ENCODE data around the gene PLEKHA1. TPM values are rescaled to one million over a fixed set of nuclear protein-coding genes. Genes with fewer than 3 reads are reported as not detected.
A peak's percentile ranks its signal among the peaks of the same experiment; 100 is the strongest.

PLEKHA1 gene
- total and polyA plus RNA-seq, 2 of the 13 experiments (the other 11 are each of a cell fraction or from before 2014, with no cell fraction given), result 32.2 to 53.3 TPM

DNA sequence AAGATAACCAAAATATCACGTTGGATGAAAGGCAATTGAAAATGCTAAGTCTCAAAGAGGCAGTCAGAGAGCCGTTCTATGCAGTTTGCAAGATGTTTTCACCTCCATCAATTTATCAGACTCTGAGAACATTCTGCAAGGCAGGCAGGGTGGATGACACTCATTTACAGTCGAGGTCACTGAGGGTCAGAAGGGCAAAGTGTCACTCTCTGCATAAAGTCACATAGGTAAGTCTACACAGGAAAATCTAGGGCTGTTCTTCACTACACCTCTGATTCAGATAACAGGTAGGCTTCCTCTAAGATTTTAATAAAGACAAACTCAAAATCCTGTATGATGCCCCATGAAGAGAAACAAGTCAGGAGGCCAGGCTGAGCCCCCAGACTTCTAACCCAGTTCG lies 1.4 kb upstream of the PLEKHA1 start (continued):
- TF ChIP-seq, protein P1, sequence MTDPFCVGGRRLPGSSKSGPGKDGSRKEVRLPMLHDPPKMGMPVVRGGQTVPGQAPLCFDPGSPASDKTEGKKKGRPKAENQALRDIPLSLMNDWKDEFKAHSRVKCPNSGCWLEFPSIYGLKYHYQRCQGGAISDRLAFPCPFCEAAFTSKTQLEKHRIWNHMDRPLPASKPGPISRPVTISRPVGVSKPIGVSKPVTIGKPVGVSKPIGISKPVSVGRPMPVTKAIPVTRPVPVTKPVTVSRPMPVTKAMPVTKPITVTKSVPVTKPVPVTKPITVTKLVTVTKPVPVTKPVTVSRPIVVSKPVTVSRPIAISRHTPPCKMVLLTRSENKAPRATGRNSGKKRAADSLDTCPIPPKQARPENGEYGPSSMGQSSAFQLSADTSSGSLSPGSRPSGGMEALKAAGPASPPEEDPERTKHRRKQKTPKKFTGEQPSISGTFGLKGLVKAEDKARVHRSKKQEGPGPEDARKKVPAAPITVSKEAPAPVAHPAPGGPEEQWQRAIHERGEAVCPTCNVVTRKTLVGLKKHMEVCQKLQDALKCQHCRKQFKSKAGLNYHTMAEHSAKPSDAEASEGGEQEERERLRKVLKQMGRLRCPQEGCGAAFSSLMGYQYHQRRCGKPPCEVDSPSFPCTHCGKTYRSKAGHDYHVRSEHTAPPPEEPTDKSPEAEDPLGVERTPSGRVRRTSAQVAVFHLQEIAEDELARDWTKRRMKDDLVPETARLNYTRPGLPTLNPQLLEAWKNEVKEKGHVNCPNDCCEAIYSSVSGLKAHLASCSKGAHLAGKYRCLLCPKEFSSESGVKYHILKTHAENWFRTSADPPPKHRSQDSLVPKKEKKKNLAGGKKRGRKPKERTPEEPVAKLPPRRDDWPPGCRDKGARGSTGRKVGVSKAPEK (CRISPR knock-in tag; IDR thresholded peaks at IDR 0.05; ENCODE audit: borderline replicate concordance), result no peak
- TF ChIP-seq NR2F1 (CRISPR knock-in tag; IDR thresholded peaks at IDR 0.05) (peak; percentile 70 to 86; a peak in 3 of 4 replicates), ZNF766 (CRISPR knock-in tag; IDR thresholded peaks at IDR 0.05; ENCODE audit: borderline replicate concordance) (no peak), NR2F6 (IDR thresholded peaks at IDR 0.05) (peak; percentile 87), NR2F6 (CRISPR knock-in tag; IDR thresholded peaks at IDR 0.05) (peak; percentile 79), NFYB (CRISPR knock-in tag; IDR thresholded peaks at IDR 0.05) (no peak), HOXA7 (CRISPR knock-in tag; IDR thresholded peaks at IDR 0.05) (no peak), ZIK1 (CRISPR knock-in tag; IDR thresholded peaks at IDR 0.05; ENCODE audit: borderline replicate concordance, low read depth) (no peak), RXRB (CRISPR knock-in tag; IDR thresholded peaks at IDR 0.05; ENCODE audit: borderline replicate concordance) (peak; percentile 33; the same call in 1 of the 2 replicates), NR2F2 (IDR thresholded peaks at IDR 0.05; ENCODE audit: borderline replicate concordance, low read depth) (peak; percentile 68)

DNA sequence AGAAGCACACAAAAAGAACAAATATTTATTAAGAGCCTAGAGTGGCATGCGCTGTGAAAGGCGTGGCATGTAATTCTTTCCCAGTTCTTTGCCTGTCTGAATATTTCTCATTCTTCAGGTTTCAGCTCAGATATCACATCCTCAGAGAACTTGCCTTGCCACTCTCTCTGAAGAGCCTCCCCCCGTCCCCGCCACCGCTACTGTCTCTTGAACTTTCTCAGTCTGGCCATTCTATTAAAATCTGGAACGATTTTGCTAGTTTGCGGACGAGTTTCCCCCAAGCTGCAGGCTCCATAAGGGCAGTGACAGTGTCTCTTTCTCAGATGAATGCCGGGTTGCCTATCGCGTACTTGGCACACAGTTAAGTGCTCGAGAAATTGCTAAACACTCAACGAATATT lies 787 bp upstream of the PLEKHA1 start:
- H3K4me2 ChIP-seq (ENCODE audit: low read depth, low read length), result peak overlapping the region; percentile 93
- H3K9me3 ChIP-seq (ENCODE audit: low read length), result no peaks in the 10 kb centered on the region
- no peak overlapping the region for H2AFZ ChIP-seq (ENCODE audit: low read length)
- ChIA-PET CTCF (ENCODE audit: low intra/inter-chr PET ratio, low total read pairs) (no interaction called here), POLR2A (interaction anchor here (1.2 to 4.0 kb wide), 13 partner anchors 13 to 103 kb away, joined by 3 to 53 read pairs (median 10); partner anchors contain the start of gene BTBD16)
- H3K4me1 ChIP-seq (ENCODE audit: insufficient read depth, low read length), result peaks cover 54% of the 10 kb centered on the region
- peak overlapping the region; percentile 51 to 82 (median 74) for H3K4me3 ChIP-seq (replicated peaks in 1 of 3; ENCODE audit: insufficient read depth in 1 of 3, low read depth in 2 of 3, low read length in 3 of 3)
- in situ Hi-C loops (cut with HindIII; ENCODE audit: extremely low pct_ligation_motif_present, low pct_unique_long_range_greater_than_20kb) (no loop called here), intact Hi-C loops (cut with micrococcal nuclease; ENCODE audit: unreplicated experiment) (loop anchor here (1.0 to 2.0 kb wide), 4 partner anchors 20 to 75 kb away; no protein-coding TSS in a partner anchor)
- DNase-seq (ENCODE audit: low spot score) (peak; percentile 50), ATAC-seq (peak; percentile 27), FAIRE-seq (no peak)
- H3K27me3 ChIP-seq (ENCODE audit: control insufficient read depth in 1 of 2, insufficient read depth in 2 of 2, low read length in 2 of 2), result peaks cover 0 to 6% of the 10 kb centered on the region in 2 experiments; a peak in 1 of 5 replicates
- H3K36me3 ChIP-seq (replicated peaks in 1 of 2; ENCODE audit: control insufficient read depth in 1 of 2, insufficient read depth in 2 of 2, low read length in 2 of 2), result no peaks in the 10 kb centered on the region
- H3K79me2 ChIP-seq (ENCODE audit: insufficient read depth, low read length), result peaks cover 38% of the 10 kb centered on the region
- H3K9ac ChIP-seq (ENCODE audit: insufficient read depth, low read depth, low read length), result peak overlapping the region; percentile 68
- TSS peak; percentile 89 for BruUV-seq (replicated peaks)
- WGBS (ENCODE audit: low lambda C conversion rate), result 2% methylated on average over 13 of the region's 13 CpGs
- H3K27ac ChIP-seq (ENCODE audit: extremely low read length, insufficient read depth, low read length), result peak overlapping the region; percentile 60
- H4K20me1 ChIP-seq (ENCODE audit: insufficient read depth, low read length), result 0 out of 2 replicates have a peak, but pooled peaks cover 5% of the 10 kb centered on the region
- TF ChIP-seq, protein P2, sequence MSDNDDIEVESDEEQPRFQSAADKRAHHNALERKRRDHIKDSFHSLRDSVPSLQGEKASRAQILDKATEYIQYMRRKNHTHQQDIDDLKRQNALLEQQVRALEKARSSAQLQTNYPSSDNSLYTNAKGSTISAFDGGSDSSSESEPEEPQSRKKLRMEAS (IDR thresholded peaks at IDR 0.05), result no peak
- TF ChIP-seq SAP130 (CRISPR knock-in tag; IDR thresholded peaks at IDR 0.05; ENCODE audit: low read depth), result peak; percentile 31; the same call in 1 of the 2 replicates
- 0 out of 4 replicates have a peak, but pooled peaks of 1 of the 2 experiments have one; percentile 25 for TF ChIP-seq POLR2A (IDR thresholded peaks at IDR 0.05; ENCODE audit: insufficient read depth in 1 of 2, low read depth in 2 of 2, low read length in 2 of 2)
- TF ChIP-seq, protein P3, sequence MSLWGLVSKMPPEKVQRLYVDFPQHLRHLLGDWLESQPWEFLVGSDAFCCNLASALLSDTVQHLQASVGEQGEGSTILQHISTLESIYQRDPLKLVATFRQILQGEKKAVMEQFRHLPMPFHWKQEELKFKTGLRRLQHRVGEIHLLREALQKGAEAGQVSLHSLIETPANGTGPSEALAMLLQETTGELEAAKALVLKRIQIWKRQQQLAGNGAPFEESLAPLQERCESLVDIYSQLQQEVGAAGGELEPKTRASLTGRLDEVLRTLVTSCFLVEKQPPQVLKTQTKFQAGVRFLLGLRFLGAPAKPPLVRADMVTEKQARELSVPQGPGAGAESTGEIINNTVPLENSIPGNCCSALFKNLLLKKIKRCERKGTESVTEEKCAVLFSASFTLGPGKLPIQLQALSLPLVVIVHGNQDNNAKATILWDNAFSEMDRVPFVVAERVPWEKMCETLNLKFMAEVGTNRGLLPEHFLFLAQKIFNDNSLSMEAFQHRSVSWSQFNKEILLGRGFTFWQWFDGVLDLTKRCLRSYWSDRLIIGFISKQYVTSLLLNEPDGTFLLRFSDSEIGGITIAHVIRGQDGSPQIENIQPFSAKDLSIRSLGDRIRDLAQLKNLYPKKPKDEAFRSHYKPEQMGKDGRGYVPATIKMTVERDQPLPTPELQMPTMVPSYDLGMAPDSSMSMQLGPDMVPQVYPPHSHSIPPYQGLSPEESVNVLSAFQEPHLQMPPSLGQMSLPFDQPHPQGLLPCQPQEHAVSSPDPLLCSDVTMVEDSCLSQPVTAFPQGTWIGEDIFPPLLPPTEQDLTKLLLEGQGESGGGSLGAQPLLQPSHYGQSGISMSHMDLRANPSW (CRISPR knock-in tag; IDR thresholded peaks at IDR 0.05; ENCODE audit: borderline replicate concordance), result peak; percentile 21; the same call in 1 of the 2 replicates
